OCI-LY3 (cell line): ENCODE data around the gene SBNO2.

Experiments
- CTCF ChIP-seq: fragments of 200-600, 300-600 bp; sonication (generic); IDR thresholded peaks from 2 replicates; pipeline ENCODE4 v1.5.1; 2014; ENCODE audit warnings: antibody characterized with exemption, low read length, low read depth
- EZH2phosphoT487 ChIP-seq: fragments of 200-600 bp; shearing (Covaris generic); IDR thresholded peaks from 2 replicates; pipeline ENCODE4 v1.6.1; 2018; ENCODE audit warnings: antibody characterized with exemption, mixed run types, low read depth

GRCh38 chr19:1169411-1169791, 4.7 kb downstream of the SBNO2 start:
- TF ChIP-seq CTCF (no peak), EZH2phosphoT487 (no peak)
